Fibroblast of mammary gland (primary cell): ENCODE data around the gene THAP5.

Experiments
- DNase-seq: peaks from one replicate; pipeline ENCODE4 v3.0.0-alpha.2; 2010; ENCODE audit warnings: low read depth
- H3K4me3 ChIP-seq: 2 replicates; pipeline ENCODE4 v1.5.1; 2011; ENCODE audit warnings: low read depth, mild to moderate bottlenecking, low read length, moderate library complexity; ENCODE audit not compliant: control insufficient read depth
- TF ChIP-seq, protein P1 (sequence below): conservative IDR thresholded peaks from 2 replicates; pipeline ENCODE4 v1.5.1; 2011; ENCODE audit warnings: low read depth, low read length, inconsistent platforms; ENCODE audit not compliant: control insufficient read depth, insufficient read depth

The THAP5 gene

DNA sequence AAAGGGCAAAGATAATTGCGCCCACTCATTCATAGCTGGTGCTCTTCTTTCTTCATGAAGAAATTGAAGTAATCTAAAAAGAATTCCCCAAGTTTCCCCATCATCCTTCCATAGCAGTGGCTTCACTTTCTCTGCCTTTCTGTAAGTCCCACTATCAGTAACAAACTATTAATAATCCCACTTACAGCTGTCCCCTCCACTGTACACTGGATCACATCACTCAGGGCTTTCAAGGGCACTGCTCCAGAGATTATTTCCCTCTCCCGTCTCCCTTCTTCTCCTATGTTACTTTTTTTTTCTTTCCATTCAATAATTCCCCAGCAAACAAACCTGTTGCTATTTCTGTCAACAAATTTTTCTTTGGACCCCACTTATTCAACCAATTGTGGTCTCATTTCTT, 16.3 kb upstream of the THAP5 start:
- H3K4me3 ChIP-seq, result no peak overlapping the region
- no peak for DNase-seq
- TF ChIP-seq, protein P1, sequence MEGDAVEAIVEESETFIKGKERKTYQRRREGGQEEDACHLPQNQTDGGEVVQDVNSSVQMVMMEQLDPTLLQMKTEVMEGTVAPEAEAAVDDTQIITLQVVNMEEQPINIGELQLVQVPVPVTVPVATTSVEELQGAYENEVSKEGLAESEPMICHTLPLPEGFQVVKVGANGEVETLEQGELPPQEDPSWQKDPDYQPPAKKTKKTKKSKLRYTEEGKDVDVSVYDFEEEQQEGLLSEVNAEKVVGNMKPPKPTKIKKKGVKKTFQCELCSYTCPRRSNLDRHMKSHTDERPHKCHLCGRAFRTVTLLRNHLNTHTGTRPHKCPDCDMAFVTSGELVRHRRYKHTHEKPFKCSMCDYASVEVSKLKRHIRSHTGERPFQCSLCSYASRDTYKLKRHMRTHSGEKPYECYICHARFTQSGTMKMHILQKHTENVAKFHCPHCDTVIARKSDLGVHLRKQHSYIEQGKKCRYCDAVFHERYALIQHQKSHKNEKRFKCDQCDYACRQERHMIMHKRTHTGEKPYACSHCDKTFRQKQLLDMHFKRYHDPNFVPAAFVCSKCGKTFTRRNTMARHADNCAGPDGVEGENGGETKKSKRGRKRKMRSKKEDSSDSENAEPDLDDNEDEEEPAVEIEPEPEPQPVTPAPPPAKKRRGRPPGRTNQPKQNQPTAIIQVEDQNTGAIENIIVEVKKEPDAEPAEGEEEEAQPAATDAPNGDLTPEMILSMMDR, result no peak

DNA sequence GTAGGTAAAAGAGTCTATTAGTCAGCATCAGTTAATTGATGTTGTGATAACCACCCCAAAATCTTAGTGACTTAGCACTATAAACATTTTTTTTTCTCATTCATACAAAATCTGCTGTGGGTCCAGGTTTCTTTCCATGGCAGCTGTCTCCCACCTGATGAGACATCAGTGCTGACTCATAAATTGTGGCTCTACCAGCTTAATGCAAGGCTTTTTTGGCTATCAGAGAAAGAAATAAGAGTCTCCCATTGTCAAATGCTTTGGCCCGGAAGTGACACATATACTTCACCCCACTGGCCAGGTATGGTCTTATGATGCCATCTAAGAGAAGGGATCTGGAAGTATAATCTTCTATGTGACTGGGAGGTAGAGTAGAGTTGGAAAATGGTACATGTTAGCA, 14.7 kb upstream of the THAP5 start:
- DNase-seq, result no peak
- no peak overlapping the region for H3K4me3 ChIP-seq
- TF ChIP-seq, protein P1, result no peak

DNA sequence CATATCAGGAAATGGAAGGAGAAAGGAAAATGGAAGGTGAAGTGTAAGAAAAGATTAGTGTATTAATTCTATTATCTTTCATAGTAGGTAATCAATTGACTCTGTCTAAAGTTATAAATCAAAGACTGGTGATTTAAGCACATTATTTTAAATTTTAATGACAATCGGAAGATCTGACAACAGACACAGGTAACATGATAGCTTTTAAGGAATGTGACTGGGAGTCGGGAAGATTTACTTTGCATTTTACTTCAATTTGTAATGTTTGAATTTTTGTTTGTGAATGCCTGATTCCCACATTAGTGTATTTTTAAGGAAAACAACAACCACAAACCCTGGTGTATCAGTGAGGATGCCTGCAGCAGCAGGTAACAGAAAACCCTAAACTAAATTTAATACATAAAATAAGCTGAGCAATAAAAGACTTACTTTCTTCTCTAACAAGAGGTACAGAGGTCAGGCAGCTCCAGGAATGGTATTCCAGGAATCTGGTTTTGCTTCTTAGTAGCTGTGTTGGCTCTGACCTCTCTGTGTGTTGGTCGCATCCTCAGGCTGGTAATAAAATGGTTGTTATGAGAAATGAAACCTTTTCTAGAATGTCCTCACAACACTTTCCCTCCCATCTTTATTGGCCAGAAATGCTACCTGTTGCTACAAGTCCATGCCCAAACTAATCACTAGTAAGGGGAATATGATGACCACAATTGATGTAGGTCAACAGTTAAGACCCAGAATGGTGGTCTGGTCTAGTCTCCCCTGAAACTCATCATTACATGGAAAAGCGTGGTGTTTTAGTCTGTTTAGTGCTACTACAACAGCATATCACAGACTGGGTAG, 12.4 kb upstream of the THAP5 start:
- TF ChIP-seq, protein P1, result no peak
- no peak overlapping the region for H3K4me3 ChIP-seq
- DNase-seq, result no peak

DNA sequence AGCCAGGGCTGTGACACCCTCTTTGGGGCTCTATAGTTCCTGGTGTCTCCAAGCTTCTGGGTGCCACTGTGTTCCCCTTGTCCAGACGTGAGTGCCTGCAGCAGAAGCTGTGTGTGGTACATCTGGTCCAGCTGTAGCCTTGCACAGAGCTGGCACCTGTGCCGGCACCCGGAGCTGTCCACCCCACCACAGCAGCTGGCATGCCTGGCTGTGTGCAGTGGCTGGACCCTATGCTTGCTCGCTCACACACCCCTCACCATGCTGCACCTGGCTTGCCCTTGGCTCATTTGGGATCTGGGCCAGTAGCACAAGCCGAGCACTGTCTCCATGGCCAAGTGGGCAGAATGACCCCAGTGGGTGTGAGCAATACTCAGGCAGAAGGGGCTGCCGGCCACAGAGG, 10.8 kb upstream of the THAP5 start:
- DNase-seq, result no peak
- TF ChIP-seq, protein P1, result no peak
- H3K4me3 ChIP-seq, result no peak overlapping the region

DNA sequence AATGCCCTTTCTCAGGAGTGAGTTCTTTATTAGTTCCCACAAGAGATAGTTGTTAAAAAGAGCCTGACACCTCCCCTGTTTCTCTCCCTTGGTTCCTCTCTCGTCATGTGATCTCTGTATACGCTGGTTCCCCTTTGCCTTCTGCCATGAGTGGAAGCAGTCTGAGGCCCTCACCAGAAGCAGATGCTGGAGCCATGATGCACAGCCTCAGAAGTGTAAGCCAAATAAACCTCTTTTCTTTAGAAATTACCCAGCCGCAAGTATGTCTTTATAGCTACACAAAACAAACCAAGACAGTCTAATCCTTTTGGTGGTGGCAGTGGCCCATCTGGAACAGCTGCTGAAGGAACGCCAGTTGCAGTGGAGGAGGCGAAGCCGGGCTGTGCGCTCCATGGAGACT, 9.4 kb upstream of the THAP5 start:
- TF ChIP-seq, protein P1, result no peak
- no peak for DNase-seq
- H3K4me3 ChIP-seq, result no peak overlapping the region

DNA sequence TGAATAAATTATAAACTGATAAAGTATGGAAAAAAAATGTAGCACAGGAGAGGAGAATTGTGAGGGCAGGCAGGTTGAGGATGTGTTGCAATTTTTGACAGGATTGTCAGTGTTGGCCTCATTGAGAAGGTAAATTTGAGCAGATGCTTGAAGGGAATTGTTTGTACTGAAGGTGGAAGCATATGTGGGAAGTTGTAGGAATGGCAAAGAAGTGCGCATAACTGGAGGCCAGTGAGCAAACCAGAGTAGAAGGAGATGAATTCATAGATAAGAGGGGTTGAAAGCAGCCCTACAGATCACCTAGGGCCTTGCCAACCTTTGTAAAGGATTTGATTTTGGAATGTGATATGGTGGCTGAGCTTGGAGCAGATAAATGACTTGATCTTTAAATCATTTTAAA, 6.6 kb upstream of the THAP5 start:
- H3K4me3 ChIP-seq, result no peak overlapping the region
- no peak for DNase-seq
- TF ChIP-seq, protein P1, result no peak
